ENCODE results near the gene CSTPP1. TPM values are rescaled to one million over a fixed set of nuclear protein-coding genes. Genes with fewer than 3 reads are reported as not detected.
"Not testable (repeated sequence)": the region's sequence is repeated elsewhere in the genome, so short reads cannot be mapped to it uniquely, and the experiment has no call there.

CSTPP1 gene
- total RNA-seq, 2 donors from 2014 or later, result 17.8 to 19.8 TPM

DNA sequence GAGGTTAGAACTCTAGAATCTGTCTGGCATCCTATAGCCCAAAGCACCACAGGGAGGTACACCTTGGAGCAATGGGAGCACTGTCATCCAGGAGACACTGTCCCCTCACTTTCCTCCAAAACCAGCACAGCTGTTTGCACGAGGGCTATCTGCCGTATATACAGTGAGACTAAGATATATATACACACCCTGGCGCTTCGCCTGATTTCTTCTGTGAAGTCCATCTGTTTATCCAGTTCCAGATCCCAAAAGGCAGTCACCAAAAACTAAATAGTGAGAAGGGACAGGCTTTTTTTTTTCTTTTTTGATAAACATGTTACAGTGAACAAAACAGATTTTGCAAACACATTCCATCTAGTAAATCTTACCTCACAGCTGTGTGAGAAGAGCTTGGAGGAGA is 171.7 kb downstream of the CSTPP1 start:
- DNase-seq (ENCODE audit: low spot score), result no peak
- intact Hi-C loops (cut with DNase I), result no loop called here

DNA sequence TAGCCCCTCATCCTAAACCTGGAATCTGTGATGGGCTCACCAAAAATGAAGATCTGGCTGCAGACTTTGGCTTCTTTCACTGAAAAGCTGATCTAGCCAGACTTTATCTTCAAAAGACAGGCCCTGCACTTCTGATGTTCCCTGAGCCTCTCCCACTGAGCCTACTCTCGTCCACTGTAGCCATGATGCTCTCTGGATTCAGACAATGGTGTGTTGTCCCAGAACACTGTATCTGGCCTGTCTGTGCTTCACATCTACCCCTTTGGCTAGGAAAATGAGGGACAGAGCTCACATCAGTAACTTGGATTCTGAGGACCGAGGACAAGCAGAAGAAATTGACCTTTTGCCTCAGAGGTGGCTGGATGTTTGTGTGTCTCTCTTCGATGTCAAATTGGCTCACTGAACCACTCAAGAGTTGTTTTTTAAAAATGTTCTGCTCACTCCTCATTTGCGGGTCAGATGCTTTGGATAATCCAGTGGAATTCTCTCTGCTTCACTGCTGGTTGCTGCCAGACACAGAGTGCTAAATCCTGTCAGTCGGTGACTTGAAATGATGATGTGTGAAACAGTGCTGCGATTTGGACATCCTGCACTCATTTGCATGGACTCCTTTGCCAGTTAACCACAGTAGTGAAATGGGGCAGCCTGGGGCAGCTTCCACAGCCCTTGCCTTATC is 172.6 kb downstream of the CSTPP1 start:
- DNase-seq (ENCODE audit: low spot score), result no peak
- intact Hi-C loops (cut with DNase I), result no loop called here

DNA sequence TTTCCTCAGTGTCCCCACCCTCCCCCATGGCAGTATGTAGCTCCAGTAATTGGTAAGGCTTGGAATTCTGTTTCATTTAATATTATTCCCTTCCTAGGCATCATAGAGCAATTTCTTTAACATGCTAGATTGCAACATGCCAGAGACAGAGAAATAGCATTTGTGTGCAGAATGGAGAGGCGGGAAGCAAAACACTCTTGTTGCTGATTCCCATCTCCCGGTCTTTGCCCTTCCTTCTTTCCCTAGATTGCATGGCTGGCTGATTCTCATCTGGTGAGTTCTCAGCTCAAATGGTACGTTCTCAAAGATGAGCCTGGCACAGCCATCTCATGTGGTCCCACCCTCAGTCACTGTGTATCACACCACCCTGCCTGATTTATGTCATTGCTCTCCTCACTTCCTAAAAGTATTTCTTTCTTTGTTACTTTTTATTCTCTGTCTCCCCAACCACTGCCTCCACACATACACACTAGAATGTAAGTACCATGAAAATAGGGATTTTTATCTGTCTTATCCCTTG is 173.2 kb downstream of the CSTPP1 start:
- intact Hi-C loops (cut with DNase I), result no loop called here
- no peak for DNase-seq (ENCODE audit: low spot score)

DNA sequence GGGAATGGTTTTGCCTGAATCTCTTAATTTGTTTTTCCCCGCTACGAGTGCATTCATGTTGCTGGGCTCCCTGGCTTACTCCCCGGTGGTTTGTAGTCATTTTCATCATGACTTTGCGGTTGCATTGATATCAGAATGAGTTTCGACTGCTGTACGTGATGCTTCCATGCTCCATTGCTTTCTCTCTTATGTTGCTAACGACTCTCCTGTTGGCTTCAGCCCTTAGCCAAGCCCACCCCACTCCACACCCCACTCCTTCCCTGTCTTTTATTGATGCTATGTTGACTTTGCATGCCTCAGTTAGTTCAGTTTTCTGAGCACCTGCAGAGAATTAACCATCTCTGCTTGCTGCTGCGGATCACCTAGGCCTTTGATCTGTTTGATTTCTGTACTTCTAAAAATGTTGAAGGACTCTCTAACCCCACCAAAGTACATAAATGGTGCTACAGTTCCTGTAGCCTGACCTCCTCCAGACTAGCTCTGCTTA is 174.8 kb downstream of the CSTPP1 start:
- no peak for DNase-seq (ENCODE audit: low spot score)
- intact Hi-C loops (cut with DNase I), result no loop called here

DNA sequence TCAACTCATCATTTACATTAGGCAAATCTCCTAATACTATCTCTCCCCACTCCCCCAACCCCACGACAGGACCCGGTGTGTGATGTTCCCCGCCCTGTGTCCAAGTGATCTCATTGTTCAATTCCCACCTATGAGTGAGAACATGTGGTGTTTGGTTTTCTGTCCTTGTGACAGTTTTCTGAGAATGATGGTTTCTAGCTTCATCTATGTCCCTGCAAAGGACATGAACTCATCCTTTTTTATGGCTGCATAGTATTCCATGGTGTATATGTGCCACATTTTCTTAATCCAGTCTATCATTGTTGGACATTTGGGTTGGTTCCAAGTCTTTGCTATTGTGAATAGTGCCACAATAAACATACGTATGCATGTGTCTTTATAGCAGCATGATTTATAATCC is 176.4 kb downstream of the CSTPP1 start:
- DNase-seq (ENCODE audit: low spot score); intact Hi-C loops (cut with DNase I): not testable (repeated sequence)

DNA sequence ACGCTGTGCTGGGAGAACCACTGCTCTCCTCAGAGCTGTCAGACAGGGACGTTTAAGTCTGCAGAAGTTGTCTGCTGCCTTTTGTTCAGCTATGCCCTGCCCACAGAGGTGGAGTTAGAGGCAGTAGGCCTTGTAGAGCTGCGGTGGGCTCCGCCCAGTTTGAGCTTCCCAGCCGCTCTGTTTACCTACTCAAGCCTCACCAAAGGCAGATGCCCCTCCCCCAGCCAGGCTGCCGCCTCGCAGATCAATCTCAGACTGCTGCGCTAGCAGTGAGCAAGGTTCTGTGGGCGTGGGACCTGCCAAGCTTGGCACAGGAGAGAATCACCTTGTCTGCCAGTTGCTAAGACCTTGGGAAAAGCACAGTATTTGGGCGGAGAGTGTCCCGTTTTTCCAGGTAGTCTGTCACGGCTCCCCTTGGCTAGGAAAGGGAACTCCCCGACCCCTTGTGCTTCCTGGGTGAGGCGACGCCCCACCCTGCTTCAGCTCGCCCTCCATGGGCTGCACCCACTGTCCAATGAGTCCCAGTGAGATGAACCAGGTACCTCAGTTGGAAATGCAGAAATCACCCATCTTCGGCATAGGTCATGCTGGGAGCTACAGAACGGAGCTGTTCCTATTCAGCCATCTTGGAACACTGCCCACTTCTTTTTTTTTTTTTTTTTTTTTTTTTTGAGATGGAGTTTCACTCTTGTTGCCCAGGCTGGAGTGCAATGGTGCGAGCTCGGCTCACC is 182.6 kb downstream of the CSTPP1 start:
- DNase-seq (ENCODE audit: low spot score); intact Hi-C loops (cut with DNase I): not testable (repeated sequence)

DNA sequence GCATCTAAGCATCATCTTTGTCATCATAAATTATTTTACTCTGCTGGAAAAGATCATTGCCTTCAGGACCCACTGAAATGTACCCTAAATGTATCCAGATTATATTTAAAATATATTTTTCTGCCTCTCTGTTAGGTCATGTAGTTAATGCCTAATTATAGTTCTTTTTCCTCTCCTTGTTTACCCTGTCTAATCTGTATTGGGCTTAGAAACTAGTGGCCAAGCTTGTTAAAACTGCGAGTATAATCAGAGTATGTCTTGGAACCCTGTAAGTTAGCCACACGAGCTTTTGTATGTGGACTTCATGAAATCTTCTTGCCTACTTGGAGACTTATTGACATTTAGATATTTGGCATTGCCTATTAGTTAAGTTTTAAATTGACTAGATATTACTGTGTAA is 184.5 kb downstream of the CSTPP1 start:
- DNase-seq (ENCODE audit: low spot score), result no peak
- intact Hi-C loops (cut with DNase I), result no loop called here

DNA sequence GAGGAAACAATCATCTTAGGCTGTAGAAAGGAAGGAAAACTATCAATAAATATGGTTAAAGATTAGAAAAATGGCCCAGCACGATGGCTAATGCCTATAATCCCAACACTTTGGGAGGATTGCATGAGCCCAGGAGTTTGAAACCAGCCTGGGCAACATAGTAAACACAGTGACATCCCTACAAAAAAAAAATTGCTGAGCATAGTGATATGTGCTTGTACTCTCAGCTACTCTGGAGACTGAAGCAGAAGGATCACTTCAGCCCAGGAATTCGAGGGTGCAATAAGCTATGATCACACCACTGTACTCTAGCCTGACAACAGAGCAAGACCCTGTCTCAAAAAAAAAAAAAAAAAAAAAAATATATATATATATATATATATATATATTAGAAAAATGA is 185.2 kb downstream of the CSTPP1 start:
- no peak for DNase-seq (ENCODE audit: low spot score)
- intact Hi-C loops (cut with DNase I), result no loop called here

DNA sequence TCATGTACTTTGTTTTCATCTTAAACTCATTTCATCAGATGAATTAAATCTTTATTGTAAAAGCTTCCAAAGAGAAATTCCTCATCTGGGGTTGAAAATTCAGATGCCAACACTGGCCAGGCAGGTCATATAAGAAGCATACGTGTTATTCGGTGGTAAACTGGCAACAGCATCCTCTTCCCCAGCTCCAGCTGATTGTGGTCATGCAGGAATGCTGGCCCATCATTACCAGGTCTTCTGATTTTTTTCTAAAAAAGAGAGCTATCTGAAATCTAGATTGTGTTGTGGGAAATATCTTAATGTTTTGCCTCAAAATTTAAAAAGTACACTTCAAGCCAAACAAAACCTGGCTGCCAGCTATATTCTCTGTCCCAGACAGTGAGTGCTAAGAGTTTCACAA is 186.5 kb downstream of the CSTPP1 start:
- intact Hi-C loops (cut with DNase I), result no loop called here

DNA sequence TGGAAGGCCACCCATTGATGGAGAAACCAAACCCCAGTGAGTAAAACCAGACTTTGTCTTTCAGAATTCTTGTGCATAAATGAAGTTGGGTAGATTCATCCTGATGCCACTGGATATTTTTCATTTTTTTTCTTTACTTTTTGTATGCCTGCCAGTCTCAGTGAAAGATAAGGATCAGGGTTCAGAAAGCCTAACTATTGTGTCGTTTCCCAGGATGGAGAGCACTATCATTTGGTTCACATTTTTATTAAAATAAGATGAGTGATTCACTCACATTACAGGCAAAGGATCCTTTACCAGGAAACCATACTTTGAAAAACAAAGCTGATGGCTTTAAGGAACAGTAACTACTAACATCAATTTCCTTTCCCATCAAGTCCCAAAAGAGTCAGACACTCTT is 188.1 kb downstream of the CSTPP1 start:
- DNase-seq (ENCODE audit: low spot score), result no peak
- intact Hi-C loops (cut with DNase I), result no loop called here

More for the DNA sequence above, 186.5 kb downstream of the CSTPP1 start:
- DNase-seq (ENCODE audit: low spot score), result no peak

DNA sequence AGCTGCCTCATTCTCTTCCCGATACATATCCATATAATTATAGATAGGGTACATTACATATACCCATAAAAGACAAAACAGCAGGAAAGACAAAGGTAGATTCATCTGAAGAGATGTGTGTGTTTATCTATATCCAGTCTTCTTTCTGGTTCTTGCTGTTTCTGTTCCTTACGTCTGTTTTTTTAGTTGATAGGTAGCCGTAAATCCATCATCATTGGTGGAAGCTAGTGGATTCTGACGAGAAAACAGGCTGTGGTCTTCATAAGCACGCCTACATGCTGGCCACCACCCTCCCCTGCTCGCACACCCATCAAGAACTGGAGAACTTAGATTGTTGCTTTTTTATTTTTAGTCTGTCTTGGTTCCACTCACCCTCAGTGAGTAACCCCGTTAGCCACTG is 188.5 kb downstream of the CSTPP1 start:
- intact Hi-C loops (cut with DNase I), result no loop called here
- no peak for DNase-seq (ENCODE audit: low spot score)

DNA sequence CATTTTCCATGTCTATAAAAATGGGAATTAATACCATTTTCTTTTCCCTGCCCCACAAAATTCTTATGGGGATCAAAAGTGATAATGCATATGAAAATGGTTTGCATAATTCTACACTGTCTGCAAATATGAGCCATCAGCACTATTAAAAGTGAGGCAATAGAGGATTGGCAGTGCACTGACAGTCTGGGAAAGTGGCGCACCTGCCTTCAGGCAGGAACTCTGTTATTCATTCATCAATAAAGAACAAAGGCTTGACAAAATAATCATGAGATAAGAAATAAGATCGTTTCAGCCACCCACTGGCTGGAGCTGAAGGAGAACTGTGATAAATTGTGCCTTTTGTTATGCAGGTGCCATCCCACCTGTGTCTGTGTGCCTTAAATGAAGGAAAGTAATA is 190.7 kb downstream of the CSTPP1 start:
- no peak for DNase-seq (ENCODE audit: low spot score)
- intact Hi-C loops (cut with DNase I), result no loop called here

DNA sequence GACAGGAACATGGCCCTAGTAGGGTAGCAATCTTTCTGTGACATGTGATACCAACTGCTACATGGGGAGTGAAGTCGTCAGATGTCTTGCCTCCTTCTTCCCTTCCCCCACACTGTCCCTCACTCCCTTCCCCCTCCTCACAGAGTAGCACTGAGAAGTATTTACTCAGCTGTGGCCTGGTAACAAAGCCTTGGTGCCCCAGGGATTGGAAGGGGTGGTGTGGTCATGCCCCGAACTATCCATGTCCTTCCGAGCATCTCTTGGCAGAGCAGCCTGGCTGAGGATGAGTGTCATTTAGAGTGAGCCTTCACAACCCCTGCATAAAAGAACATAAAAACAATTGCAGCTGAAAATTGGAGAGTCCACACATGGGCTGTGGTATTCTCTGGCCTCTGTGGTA is 194.0 kb downstream of the CSTPP1 start:
- intact Hi-C loops (cut with DNase I), result no loop called here
- no peak for DNase-seq (ENCODE audit: low spot score)

DNA sequence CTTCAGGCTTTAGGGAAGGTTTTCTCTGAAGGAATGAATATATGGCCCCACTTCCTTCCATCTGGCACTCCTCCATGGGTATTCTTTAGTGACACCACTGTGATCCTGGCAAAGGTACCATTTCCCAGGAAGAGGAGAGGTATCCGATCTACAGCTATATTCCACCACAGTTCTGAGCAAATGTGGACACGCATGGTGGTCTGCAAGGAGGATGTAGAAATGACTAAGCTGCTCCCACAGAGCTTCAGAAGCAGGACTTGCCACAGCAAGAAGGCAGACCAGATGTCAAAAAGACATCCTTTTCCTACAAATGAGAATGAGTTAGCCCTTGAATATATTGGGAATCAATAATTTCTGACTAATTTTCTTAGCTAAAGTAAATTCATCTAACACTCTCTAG is 194.6 kb downstream of the CSTPP1 start:
- no peak for DNase-seq (ENCODE audit: low spot score)
- intact Hi-C loops (cut with DNase I), result no loop called here

DNA sequence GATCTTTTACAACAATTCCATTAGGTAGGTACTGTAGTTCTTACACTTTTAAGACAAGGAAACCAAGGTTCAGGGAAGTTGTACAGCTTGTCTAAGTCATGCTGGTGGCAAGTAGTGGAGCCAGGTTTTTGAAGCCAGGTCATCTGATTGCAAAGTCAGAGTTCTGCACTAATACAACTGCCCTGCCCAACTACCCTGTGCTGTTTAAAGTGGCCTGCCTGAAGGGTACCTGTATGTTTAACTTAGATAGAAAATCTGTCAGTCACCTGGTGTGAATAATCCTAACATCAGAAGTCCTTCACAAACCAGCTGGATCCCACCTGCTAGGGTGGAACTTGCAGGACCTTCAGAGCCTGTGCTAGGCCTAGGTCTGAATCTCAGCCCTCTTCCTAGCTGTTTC is 195.9 kb downstream of the CSTPP1 start:
- no peak for DNase-seq (ENCODE audit: low spot score)
- intact Hi-C loops (cut with DNase I), result no loop called here

DNA sequence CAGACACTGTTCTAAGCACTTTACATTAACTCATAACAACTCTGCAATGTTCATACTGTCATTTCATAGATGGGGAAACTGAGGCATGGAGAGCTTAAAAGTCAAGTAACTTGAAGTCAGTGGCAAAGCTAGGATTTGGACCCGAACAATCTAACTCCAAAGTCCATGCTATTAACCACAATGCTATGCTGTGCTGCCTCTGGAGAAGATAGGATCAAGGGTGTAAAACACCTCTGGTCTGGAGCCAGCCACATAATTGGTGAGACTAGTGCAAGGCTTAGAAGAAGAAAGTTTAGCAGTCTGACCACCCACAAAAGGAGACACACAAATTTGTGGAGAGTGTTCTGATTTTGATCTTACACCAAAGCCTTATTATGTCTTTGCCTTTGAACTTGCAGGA is 196.4 kb downstream of the CSTPP1 start:
- no peak for DNase-seq (ENCODE audit: low spot score)
- intact Hi-C loops (cut with DNase I), result no loop called here

DNA sequence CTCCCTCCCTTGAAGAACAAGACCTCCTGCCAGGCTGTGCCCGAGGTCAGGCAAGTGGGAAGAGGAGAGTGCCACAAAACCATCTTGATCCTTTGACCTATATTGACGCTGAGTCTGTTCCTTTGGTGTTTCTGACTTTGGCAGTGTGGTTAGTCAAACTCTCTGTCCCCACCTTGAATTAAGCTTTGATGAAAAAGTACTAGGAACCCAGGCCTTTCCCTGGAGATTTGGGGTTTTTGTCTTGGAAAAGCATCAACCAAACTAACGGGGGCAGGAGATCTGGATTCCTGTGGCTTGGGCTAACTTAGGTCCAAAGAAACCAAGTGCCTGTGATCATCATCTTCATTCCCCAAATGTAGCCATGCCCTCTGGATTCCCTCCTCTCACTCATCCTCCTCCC is 199.8 kb downstream of the CSTPP1 start:
- DNase-seq (ENCODE audit: low spot score), result no peak
- intact Hi-C loops (cut with DNase I), result no loop called here

DNA sequence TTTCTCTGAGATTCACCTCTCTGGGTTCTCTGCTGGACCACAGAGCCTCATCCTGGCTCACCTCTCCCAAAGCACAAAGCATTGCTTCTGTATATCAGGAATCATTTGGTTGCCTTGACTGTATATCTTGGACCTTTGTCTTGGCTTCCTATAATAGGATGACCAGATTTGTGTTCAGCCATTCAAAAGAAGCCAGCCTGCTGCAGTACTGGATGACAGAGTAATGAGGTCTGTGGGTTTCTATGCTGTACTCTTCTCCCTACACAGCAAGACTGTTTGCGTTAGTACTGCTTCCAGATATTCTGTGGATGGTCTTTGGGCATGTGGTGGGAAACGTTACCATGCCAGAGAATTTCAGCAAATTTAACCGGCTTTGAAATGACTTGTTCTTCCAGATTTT is 200.4 kb downstream of the CSTPP1 start:
- intact Hi-C loops (cut with DNase I), result no loop called here

DNA sequence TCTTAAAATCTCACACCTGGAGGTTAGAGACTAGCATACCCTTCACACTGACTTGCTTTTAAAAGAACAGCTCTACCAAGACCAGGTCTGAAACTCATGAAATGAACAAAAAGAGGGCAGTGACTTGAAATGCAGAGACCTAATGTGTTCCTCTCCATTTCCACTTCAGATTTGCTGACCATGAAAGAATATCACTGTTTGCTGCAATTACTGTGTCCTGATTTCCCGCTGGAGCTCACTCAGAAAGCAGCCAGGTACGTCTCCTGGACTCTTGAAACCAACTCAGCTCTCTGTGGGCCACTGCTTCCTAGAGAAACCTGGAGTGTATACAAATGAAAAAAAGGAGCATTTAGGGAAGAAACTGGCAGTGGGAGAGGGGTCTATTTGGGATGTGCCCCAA is 200.9 kb downstream of the CSTPP1 start:
- no peak for DNase-seq (ENCODE audit: low spot score)
- intact Hi-C loops (cut with DNase I), result no loop called here

More for the DNA sequence above, 200.4 kb downstream of the CSTPP1 start:
- DNase-seq (ENCODE audit: low spot score), result no peak

DNA sequence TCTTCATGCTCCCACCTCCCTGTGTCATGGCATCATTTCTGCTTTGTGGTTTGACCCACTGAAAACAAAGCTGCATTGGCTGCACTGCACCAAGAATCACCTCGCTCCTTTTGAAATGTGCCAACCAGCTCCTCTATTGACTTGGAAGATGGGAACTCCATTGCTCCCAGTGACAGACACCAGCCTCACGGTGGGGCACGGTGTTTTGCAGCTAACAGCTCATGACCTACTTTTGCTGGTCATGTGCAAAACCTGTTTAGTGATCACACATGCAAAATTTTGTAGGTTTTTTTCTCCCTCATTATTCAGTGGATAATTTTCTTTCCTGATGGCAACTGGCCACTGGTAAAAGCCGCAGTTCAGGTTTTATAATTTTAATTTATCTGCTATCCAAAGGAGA is 203.3 kb downstream of the CSTPP1 start:
- DNase-seq (ENCODE audit: low spot score), result no peak
- intact Hi-C loops (cut with DNase I), result no loop called here

DNA sequence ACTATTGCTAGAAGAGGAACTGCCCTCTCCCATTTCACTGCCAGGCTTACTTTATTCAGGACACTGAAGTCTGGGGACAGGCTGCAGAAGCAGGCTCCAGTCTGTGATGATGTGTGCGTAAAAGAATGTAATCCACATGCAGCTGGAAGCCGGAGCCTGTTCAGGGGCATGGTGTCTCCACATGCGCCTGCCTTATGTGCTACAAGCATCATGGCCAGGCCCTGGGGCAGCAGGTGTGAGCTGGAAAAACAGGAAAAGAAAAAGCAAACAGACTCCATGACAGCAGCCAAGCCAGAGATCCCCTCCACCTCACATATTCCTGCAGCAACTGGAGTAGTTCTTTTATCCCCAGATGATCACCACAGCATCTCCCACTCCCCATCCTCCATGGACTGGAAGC is 206.8 kb downstream of the CSTPP1 start:
- intact Hi-C loops (cut with DNase I), result no loop called here
- DNase-seq (ENCODE audit: low spot score), result no peak

Measured in posterior vena cava (tissue), 2 donors.